ENCODE results near the gene RASGRF1.

Gene RASGRF1

GRCh38 chr15:79065706-79066376 is 24.7 kb downstream of the RASGRF1 start:
- no peak for ATAC-seq

- ATAC-seq: no peak
Measured at GRCh38 chr15:79065361-79065705, 25.2 kb downstream of the RASGRF1 start.

DNA sequence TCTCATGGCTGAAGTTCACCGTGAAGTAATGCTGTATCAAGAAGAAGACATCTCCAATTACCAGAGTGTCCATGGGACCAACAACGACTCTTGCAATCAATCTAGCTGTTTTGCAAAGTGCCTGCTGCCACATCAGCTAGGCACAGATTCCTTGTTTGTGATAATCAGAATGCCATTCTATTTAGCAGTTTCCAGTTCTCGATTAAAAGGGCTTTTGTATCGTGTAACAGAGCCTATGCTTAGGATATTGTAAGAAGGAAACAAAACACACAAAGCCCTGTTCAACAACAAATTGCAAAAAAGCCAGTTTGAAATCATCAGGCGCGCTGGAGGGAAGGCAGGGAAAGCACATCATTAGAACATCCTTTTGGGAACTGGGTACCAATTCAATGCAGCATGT is 26.1 kb downstream of the RASGRF1 start:
- no peak for ATAC-seq

GRCh38 chr15:79060175-79060574 is 30.4 kb downstream of the RASGRF1 start:
- ATAC-seq: no peak

GRCh38 chr15:79059081-79059572 is 31.5 kb downstream of the RASGRF1 start:
- ATAC-seq: no peak

DNA sequence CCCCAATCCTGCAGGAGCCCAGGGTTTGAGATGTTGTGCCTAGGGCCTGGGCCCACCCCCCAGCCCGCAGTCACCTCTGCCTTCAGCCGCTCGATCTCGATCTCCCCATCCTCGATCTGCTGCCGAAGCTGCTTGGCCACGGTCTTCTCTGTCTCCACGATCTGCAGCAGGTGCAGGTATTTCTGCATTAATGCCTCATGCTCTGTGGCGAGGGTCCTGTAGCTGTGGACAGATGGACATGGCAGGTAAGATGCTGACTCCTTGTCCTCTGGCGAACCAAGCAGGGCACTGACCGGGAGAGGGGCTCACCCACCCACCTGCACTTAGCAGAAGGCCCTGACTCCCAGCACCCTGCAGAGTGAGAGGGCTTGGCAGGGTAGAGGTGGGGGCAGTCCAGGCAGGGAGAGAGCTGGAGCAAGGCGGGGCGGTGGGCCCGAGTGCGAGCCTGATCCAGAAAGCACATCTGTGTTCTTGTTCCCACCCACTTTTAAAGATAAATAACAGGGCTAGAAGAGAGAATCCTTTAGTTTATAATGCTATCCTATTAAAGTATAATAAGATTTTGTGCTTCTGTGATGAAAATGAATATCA is 32.2 kb downstream of the RASGRF1 start:
- no peak for ATAC-seq

DNA sequence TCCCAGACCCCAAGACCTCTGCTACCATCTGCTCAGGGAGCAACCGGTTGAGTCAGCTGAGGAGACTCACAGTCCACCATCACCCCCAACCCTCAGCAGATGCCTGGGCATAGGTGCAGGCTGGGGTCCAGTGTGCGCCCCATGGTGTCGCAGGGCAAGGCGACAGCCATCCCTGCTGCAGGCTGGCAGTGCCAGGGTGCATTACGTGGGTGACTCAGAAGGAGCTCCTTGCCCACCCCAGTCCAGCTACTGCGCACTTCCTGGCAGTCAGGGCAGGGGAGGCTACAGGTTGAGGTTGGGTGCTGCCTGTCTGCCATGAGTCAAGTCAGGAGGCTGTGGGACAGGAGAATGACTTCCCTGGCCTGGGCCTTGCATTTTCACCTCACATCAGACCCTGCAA is 33.5 kb downstream of the RASGRF1 start:
- no peak for ATAC-seq

DNA sequence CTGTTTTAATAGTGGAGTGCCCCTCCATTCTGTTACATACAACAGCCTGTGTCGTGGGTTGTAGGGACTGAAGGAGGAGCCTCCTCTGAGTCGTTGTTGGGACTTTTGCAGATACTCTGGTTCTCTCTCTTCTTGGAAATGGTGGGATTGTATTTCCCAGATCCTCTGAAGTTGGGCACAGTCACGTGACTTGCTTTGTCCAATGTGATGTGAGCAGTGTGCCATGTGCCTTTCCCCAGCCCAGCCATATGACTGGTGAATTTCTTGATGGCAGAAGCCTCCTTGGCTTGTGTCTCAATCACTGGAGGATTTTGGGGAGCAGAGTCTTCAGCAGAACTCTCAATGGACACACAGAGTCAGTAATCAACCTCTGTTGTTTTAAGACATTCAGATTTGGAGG is 36.2 kb downstream of the RASGRF1 start:
- ATAC-seq: no peak

DNA sequence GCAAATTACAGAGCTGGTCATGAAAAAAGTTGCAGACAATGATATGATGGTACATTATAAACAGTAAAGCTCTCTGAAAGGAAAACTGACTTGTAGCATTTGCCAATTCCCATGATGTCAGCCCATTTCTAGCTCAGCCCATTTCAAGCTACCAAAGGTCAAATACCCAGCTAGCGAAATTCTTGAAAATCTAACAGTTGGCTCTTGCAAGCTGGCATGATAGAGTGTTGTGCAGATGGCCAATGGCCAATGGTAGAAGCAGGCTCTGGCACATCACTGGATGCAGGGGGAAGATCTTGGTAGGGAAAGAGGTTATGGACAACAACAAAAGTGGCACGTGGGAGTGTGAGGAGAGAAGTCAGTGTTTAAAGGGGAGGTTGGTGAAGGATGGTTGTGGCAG is 36.7 kb downstream of the RASGRF1 start:
- ATAC-seq: no peak

DNA sequence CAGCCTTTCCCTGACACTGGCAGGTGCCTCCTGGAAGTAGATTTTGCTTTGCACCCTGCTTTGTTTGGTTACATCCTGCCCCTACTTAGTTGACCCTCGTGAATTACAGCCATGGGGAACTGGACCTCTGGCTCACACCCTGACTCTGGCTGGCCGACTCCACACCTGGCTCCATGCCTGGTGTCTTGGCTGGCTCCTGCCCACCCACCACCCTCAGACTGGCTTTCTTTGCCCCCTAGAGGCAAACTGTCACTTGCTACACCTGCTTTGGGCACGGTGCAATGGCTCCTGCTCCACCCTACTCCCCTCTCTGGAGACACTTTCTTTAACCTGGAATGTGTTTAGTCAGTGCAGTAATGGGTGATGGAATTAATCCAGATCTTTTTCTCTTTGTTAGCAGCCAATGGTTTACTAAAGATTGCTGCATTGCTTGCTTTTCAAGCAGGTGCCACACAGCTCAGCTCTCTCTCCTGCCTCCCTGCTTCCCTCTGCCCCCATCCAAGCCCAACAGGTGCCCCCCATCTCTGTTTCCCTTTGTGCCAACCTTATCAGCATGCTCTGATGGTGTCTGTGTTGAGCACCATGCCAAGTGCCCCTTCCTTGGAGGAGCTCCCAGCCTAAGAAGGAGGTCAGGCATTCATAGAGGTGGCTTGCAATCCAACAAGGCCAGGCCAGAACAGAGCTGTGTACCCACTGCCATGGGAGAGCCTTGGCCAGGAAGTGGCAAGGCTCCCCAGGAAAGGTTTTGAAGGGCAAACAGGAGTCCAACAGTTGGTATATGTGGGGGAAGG is 38.4 kb downstream of the RASGRF1 start:
- ATAC-seq: no peak

GRCh38 chr15:79051029-79051428 is 39.6 kb downstream of the RASGRF1 start:
- no peak for ATAC-seq

DNA sequence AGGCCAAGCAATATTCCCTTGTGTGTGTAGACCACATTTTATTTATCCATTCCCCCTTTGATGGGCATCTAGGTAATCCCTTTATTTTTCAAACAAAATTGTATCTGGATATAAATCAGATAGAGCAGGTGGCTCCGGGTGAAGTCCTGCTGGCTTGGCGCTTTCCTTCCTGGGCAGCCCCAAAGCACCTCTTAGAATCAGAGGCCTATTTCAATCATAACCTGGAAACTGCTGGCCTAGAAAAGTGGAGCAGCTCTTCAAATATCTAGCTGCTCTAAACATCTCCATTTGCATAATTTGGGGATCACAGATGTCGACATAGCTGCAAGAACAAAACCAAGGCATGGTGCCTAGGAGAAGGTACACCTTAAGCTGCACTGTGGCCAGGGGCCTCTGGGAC is 40.2 kb downstream of the RASGRF1 start:
- no peak for ATAC-seq

- ATAC-seq: no peak
Measured at GRCh38 chr15:79049416-79049815, 41.2 kb downstream of the RASGRF1 start.

DNA sequence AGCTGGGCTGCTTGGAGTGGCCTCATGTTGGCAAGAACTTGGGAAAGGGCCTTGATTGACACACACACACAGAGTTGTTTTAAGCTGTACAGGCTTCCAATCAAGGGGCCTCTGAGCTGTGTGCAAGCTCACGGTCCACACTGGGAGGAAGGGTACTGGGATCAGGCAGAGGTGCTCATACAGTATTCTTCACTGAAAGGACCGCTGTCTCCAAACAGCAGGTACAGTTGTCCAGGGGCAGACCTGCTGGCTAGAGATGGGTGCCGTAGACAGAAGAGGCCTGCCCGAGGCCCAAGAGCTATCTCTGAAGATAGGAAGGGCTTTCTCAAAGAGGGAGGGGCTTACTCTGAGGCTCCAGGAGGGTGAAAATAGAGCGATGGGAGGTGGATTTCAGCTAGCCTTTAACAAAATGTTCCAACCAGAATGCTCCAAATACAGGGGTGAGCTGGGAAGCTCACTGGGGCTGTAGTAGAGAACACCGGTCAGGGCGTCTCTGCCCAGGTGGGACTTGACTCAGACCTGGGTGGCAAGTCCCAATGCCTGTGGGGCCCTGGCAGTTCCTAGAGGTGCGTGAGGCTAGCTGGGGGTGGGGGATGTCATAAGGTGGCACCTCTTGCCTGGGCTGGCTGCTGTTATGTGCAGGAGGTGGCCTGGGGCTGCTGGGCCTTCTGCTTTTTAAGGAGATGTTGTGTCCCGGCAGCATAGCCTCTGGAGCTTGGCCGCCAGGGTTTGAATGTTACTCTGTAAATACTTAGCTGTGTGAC is 42.7 kb downstream of the RASGRF1 start:
- ATAC-seq: no peak

- ATAC-seq: no peak
Measured at GRCh38 chr15:79046691-79047404, 43.7 kb downstream of the RASGRF1 start.

GRCh38 chr15:79045041-79045440 is 45.5 kb downstream of the RASGRF1 start:
- ATAC-seq: no peak

DNA sequence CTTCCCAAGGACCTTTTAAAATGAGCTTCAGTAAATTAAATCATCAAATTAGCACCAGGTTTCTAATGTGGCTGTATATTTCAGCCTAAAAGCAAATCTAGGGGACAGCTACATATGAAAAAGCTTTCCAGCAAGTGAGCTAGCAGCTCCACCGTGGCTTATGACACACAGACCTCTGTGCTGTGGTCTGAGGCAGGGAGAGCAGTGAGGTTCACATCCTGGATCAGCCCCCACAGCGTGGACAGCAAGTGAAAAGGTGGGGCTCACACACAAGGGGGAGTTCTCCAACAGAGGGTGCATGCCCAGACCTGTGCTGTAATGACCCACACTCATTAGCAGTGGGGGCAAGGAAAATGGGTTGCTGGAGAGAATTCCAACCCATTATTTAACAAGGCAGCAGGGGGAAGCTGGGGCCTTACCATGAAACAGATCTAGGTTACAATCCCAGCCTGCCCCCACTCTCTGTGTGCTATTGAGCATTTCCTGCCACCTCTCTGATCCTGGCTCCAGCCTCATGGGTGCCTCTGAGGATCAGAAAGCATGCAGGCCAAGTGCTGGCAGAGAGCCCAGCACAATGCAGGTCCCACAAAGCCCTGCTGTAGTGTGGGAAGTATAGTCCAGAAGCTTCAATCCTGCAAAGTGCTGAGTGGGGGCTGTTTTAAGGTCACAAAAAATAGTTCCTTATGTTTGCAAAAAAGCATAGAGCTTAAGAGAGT is 48.2 kb downstream of the RASGRF1 start:
- no peak for ATAC-seq

- no peak for ATAC-seq
Measured at GRCh38 chr15:79041601-79042168, 48.9 kb downstream of the RASGRF1 start.

GRCh38 chr15:79037848-79038247 is 52.7 kb downstream of the RASGRF1 start:
- no peak for ATAC-seq

- no peak for ATAC-seq
Measured at GRCh38 chr15:79036323-79036722, 54.3 kb downstream of the RASGRF1 start.

GRCh38 chr15:79035814-79036213 is 54.8 kb downstream of the RASGRF1 start:
- ATAC-seq: no peak
